Kidney tubule cell (primary cell): ENCODE data around the gene KLHDC7A.
A peak's percentile ranks its signal among the peaks of the same experiment; 100 is the strongest.

ENCODE experiments used
- DNase-seq: peaks from one replicate; pipeline ENCODE4 v3.0.0-alpha.2; 2018; ENCODE audit warnings: low spot score

The KLHDC7A gene

DNA sequence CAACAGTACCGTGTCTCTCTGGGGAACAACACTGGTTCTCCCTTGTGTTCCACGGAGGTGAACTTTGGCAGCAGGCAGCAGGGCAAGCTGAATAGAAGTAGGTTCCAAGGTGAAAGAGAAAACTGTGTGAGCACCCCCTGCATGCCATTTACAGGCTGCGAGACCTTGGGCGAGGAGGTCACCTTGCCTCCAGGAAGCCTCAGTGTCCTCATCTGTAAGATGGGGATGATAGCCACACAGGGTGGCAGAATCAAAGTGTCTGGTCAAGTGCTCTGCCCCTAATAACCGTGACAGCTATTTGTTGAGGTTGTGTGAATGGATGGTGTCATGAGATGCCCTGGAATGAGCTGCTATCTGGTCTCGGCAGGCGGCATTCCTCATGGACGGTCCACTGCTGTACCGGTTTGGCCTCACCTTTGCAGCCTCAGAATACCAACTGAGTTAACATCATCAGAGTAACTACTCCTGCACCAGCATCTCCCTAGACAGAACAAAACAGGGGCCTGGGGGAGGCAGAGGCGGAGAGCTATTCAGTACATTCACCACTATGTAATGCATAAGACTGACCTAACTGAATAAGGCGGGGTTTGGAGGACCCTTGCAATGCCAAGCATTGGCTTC lies 7.4 kb upstream of the KLHDC7A start:
- no peak for DNase-seq

DNA sequence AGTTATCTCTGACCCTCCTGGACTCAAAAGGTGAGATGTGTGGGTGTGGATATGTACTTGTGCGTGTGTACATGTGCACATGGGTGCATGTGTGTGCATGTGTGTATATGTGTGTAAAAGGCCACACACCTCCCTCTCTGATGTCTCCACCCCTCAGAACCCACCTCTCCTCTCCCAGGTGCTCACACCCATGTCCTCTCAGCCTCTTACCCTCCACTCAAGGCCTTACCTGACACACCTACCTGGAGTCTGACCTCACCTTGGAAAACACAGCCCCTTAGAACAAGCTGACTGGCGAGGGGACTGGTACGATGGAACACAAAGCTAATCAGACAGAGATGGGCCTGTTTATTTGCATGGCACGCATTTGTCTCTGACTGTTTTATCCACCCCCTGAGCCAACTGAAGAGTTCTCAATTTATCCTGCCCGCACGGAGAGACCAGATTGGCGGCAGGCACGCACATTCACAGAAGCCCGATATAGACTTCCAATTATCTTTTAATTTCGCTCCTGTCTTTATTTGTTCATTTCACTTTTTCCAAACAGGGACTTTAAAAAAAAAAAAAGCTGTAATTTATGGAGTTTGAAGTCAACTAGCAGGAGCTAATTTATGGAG lies 6.1 kb upstream of the KLHDC7A start:
- DNase-seq, result no peak

DNA sequence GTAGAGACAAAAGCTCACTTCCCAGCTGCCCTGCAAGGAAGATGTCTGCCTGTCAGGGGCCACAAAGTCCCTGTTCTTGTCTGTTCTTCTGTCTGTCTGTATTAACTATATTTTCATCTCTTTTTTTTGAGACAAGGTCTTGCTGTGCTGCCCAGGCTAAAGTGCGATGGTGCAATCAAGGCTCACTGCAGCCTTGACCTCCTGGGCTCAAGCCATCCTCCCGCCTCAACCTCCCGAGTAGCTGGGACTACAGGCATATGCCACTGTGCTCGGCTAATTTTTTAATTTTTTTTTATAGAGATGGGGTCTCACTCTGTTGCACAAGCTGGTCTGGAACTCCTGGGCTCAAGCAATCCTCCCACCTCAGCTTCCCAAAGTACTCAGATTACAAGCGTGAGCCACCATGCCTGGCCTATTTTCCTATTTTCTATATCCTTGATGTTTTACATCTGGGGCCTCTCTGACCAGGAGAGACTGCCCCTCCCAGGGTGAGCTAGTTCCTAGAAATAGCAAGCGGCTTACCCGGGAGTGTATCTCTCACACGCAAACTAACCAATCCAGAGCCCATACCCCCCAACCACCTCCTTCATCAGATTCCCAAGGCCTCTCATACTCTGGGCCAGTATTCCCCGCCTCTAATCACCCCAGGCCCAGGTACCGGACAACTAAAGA lies 5.4 kb upstream of the KLHDC7A start:
- no peak for DNase-seq

DNA sequence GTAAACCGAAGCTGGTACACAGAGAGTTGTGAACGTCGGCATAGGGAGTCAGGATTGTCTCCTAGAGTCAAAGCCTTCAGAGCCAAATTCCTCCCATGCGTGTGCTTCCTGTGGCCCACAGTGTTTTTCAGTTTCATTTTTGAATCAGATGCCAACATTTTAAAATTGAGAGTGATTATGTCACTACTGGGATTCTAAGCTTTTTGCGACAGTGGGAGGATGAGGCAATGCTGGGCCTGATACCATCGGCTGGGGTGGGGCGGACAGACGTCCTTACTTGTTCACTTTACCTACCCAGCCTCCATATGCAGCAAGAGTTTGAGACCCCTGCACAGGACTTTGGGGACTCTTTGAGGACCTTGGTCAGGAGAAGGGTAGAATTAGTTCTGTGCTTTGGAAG lies 1.3 kb upstream of the KLHDC7A start:
- DNase-seq, result peak; percentile 21

DNA sequence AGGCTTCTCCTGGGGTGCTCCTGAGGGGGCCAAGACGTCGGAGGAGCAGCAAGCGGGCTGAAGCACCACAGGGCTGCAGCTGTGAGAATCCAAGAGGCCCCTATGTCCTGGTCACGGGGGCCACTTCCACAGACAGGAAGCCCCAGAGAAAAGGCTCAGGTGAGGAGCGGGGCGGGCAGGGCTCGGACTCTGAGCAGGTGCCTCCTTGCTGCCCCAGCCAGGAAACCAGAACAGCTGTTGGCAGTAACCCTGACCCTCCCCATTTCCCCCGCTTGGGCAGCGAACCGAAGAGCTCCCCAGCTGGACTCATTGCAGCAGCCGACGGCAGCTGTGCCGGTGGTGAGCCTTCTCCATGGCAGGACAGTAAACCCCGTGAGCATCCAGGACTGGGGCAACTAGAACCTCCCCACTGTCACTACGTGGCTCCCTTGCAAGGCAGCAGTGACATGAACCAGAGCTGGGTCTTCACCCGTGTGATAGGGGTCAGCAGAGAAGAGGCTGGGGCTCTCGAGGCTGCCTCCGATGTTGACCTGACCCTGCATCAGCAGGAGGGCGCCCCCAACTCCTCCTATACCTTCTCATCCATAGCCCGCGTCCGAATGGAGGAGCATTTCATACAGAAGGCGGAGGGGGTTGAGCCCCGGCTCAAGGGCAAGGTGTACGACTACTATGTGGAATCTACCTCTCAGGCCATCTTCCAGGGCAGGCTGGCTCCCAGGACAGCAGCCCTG lies 625 bp downstream of the KLHDC7A start:
- DNase-seq, result peak; percentile 82

DNA sequence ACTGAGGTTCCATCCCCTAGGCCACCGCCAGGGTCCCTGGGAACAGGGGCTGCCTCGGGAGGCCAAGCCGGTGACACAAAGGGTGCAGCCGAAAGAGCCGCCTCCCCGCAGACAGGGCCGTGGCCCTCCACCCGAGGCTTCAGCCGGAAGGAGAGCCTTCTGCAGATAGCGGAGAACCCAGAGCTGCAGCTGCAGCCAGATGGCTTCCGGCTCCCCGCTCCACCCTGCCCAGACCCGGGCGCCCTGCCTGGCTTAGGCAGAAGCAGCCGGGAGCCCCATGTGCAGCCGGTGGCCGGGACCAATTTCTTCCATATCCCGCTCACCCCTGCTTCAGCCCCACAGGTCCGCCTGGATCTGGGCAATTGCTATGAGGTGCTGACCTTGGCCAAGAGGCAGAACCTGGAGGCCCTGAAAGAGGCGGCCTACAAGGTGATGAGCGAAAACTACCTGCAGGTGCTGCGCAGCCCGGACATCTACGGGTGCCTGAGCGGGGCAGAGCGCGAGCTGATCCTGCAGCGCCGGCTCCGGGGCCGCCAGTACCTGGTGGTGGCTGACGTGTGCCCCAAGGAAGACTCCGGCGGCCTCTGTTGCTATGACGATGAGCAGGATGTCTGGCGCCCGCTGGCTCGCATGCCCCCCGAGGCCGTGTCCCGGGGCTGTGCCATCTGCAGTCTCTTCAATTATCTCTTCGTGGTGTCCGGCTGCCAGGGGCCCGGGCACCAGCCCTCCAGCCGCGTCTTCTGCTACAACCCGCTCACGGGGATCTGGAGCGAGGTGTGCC lies 1.4 kb downstream of the KLHDC7A start:
- peak; percentile 43 for DNase-seq

DNA sequence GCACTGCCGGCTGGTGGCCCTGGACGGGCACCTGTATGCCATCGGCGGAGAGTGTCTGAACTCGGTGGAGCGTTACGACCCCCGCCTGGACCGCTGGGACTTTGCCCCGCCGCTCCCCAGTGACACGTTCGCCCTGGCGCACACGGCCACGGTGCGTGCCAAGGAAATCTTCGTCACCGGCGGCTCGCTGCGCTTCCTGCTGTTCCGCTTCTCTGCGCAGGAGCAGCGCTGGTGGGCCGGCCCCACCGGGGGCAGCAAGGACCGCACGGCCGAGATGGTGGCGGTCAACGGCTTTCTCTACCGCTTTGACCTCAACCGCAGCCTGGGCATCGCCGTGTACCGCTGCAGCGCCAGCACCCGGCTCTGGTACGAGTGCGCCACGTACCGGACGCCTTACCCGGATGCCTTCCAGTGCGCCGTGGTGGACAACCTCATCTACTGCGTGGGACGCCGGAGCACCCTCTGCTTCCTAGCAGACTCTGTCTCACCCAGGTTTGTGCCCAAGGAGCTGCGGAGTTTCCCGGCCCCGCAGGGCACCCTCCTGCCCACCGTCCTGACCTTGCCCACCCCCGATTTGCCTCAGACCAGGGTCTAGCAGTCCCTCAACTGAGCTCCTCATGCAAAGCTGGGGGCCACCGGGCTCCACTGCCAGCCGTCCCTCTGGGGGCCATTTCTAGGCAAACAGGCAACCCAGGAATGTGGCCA lies 2.1 kb downstream of the KLHDC7A start:
- DNase-seq, result peak; percentile 57

DNA sequence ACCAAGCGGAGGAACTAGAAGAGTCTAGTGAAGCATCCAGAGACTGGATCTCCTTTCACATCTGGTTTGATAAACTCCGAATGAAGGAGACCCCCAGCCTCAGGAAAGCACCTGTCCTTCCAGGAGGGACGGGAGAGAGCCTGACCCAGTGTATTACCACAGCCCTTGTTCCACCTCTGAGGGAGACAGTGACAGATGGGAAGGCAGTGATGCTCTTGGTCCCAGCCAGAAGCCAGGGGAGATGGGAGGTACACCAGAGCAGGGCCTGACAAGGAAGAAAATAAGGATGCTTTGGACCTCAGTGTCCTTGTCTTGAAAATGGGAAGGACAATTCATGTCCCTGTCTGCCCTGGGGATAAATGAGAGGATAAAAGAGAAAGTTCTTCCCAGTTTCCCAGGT lies 3.5 kb downstream of the KLHDC7A start:
- no peak for DNase-seq

DNA sequence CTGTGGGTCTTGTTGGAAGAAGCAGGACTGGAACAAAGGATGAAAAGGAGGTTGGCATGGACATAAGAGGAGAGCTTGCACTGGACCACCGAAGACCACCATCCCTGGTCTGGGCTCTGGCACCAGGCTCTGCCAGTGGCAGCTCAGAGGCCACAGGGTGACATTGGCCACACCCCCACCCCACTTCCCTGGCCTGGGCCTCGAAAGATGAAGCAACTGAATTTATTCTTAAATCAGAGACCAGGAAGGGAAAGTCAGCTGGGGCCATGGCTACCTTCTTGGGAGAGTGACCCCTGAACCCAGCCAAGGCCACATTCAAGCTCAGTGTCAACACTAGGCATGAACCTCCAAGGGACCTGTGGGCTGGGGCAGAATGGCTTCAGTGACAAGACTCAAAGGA lies 4.0 kb downstream of the KLHDC7A start:
- no peak for DNase-seq

DNA sequence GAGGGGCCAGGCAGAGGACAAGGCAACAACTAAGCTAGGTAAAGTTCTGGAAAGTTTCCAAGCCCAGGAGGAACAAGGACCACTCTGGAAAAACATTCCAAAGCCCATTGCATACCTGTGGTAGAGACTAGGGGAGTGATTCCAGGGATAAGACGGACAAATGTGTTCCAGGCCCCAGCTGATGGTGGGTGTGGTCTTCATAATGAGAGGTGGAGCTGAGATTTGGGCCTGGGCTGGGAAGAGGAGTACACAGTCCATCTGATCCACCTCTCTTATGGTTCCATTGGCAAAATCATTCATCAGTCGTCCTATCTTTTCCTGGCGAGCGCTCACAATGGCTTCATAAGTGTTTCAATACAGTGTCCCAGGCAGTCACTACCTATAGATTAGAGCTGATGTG lies 4.5 kb downstream of the KLHDC7A start:
- DNase-seq, result no peak

DNA sequence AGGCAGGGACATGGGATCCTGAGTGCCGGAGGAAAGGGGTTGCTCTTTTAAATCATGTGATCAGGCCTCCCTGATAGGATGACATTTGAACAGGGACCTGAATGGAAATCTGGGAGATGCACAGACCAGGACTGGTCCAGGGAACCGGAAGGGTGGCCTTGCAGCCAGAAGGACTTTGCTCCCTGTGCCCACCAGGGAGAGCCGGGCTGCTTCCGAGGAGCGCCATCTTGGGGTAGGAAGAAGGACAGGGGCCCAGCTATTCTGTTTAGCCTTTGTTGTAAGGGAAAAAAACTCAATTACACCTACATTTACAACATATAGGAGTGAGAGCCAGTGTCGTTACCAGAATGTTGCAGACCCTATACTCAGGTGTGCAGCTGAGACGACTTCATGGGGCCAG lies 5.5 kb downstream of the KLHDC7A start:
- no peak for DNase-seq

DNA sequence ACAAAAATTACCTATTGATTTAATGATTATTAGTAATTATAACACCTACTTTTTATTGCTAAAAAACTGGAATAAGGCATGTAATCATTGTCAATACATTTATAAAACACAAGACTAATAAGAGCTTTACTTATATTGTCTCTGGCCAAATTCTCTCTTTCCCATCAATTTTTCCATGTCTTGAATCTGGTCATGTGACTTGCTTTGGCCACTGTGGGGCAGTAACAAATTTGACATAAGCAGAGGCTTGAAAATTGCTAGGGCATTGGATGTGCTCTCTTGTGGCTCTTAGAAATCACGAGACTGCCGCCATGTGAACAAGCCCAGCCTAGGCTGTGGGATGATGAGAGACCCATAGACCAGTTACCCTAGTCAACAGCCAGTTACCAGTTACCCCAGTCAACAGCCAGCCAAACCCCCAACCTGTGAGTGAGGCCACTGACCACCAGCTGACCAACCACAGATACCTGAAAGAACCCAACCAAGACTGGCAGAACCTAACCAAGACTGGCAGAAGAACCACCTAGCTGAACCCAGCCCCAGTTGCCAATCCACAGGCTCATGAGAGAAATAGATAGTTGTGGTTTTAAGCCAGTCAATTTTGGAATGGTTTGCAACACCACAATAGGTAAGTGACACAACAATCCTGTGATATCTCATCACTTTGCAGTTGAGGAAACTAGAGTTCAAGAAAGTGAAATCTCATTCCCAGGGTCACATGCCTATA lies 8.8 kb downstream of the KLHDC7A start:
- DNase-seq, result no peak

DNA sequence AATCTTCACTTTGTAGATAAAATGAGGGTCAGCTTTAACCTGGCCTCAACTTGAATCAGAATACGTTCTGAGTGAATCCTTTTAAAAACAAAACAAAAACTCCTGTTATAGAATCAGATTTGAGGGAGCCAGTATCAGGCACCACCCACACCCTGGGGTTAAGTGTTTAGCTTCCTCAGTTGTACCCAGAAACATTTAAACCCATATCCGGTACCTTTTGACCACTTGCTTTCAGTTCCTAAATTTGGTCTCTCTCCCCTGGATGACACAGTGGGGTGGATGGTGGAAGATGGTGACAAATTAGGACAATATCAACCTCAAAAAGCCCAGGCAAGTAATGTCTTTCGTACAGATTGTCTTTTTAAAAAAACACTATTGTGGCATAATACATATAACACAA lies 10.4 kb downstream of the KLHDC7A start:
- DNase-seq, result no peak

DNA sequence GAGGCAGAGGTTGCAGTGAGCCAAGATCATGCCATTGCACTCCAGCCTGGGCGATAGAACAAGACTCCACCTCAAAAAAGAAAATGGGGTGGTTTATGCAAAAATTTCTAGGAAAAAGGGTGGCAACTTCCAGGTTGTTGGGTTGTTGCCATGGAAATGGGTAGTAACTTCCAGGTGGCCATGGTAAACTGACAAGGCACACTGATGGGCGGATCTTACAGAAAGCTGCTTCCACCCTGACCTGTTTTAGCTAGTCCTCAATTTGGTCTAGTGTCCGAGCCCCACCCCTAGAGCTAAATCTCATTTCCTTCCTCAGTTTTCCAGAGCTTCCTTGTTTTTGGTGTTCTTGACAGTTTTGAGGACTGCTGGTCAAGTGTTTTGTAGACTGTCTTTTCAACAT lies 13.6 kb downstream of the KLHDC7A start:
- DNase-seq, result no peak

DNA sequence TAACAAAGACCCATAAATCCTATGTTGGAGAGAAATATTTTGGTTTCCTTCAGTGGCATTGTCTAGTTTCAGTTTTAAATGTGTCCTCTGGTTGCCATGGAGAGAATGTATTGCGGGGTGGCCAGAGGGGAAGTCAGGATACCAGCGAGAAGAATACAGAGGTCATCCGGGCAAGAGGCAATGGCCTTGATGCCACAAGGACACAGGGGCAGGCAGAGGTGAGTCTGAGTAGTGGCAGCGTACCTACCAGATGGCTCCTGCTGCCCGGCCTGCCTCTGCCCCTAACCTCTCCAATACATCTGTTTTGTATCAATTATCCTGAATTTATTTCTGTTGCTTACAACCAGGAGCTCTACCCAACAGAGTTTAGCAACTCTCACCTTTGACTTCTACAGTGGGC lies 14.9 kb downstream of the KLHDC7A start:
- no peak for DNase-seq

DNA sequence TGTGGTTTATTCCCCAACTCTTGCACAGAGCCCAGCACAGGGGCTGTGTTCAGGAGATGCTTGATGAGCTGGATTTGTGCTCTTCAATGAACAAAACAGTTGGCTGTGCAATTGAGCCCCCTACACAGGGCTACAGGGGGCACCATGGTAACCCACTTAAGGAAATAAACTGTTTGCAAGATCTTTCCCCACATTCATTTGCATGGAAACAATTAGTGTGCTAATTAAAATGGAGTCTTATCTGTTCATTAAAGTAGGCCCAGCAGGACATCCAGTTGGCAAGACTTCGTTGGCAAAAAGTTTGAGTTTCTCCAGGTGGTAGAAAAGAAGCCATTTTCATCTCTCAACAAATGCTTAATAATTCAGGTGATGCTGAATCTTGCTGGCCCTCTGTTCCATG lies 15.3 kb downstream of the KLHDC7A start:
- no peak for DNase-seq

DNA sequence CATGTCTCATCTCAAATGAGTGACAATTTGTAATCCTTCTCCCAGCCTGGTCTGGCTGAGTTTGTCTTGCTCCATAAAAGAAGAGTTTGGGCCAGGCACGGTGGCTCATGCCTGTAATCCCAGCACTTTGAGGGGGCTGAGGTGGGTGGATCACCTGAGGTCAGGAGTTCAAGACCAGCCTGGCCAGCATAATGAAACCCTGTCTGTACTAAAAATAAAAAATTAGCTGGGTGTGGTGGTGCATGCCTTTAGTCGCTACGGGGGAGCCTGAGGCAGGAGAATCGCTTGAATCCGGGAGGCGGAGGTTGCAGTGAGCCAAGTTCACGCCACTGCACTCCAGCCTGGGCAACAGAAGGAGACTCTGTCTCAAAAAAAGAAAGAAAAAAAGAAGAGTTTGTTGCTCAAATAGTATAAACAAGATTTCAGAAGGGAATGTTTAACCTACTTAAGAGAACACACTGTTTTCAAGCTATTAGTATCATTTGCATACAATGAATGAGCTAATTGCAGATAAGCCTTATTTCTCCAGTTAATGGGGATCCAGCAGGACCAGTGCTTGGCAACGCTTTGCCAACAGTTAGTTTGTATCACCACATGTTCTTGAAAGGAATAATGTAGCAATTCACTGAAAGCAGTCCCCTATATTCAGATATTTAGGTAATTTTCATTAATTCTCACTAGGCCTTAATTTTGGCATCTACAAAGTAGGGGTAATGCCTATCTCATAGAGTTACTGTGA lies 15.9 kb downstream of the KLHDC7A start:
- DNase-seq, result no peak

DNA sequence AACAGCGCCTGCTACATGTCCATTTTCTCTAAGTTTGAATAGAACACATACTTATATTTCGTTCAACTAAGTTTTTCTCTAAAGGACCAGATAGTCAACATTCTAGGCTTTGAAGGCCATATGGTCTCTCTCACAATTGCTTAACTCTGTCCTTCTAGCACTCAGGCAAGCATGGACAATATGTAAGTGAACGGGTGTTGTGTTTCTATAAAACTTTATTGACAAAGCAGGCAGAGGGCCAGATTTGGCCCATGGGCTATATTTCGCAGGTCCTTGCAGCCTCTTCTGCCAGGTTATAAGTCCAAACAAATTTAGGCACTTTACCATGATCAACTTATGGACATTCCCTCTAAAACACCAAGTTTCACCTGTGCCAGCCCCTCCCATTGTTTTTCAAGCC lies 21.1 kb downstream of the KLHDC7A start:
- DNase-seq, result no peak

DNA sequence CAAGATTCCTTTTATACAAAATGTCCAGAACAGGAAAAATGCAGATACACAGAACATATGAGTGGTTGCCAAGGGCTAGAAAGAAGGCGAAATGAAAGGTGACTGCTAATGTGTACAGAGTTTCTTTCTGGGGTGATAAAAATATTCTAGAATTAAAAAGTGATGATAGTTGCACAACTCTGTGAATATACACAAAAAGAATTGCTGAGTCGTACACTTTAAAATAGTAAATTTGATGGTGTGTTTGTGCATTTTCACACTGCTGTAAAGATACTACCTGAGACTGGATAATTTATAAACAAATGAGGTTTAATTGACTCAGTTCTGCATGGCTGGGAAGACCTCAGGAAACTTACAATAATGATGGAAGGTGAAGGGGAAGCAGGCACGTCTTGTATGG lies 23.9 kb downstream of the KLHDC7A start:
- no peak for DNase-seq

DNA sequence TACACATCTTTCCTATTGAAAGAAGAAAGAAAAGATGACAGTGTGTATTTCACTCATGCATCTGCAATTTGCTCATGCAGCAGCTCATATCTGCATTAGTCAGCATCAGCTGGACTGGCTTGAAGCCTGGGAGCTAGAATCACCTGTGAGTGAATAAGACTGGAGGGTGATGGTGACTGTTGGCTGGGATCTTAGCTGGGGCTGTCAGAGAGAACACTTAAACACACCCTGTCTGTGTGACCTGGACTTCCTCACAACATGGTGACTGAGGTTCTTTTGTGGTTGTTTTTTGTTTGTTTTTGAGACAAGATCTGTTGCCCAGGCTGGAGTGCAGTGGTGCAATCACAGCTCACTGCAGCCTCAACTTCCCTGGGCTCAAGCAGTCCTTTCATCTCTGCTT lies 24.9 kb downstream of the KLHDC7A start:
- DNase-seq, result no peak
